ENCODE data around the gene TMEM115. TPM values are rescaled to one million over a fixed set of nuclear protein-coding genes. Genes with fewer than 3 reads are reported as not detected.

TMEM115 gene
- total and polyA plus RNA-seq, 2 of the 13 experiments (the other 11 are each of a cell fraction or from before 2014, with no cell fraction given): 22.1 to 30.7 TPM

DNA sequence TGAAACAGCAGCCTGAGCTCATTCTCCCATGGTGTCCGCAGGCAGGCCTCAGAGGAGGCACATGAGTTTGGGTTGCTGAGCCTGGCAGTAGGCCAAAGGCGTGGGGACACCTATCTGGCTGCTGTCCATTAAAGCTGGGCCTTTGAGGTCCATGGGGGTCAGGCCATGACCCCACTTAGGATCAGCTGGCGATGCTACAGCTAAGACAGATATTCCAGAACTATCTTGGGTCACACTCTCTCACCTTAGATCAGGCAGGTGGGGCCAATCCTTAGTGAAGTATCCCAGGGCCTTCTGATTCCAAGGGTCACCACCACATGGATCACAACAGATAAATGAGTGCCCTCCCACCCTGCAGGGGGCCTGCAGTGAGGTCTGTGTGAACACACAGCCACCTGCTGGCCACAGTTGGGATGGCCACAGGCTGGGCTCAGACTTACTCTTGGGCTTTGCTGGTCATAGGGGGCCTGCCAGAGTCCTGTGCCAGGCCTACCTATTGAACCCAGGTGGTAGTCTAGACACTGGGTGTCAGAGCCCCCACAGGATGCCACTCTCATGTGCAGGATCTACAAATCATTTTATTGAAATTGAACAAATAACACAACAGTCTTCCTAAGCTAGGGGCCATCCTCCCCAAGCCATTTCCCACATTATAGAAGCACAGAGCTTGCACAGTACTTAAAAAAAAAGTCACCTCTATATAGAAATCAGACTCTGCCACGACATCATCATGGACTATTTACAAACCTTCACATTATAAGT, 34.8 kb downstream of the TMEM115 start (continued):
- TF ChIP-seq EP300 (IDR thresholded peaks at IDR 0.05; ENCODE audit: low read depth in 2 of 2, low read length in 2 of 2): no peak
- 0 out of 2 replicates have a peak, but pooled peaks have one; percentile 25 for TF ChIP-seq EP300 (CRISPR knock-in tag; IDR thresholded peaks at IDR 0.05; ENCODE audit: borderline replicate concordance)
- TF ChIP-seq TMF1 (CRISPR knock-in tag; IDR thresholded peaks at IDR 0.05; ENCODE audit: low read depth): no peak
- TF ChIP-seq KDM4B (CRISPR knock-in tag; IDR thresholded peaks at IDR 0.05): no peak
- peak; percentile 45; the same call in 1 of the 2 replicates for TF ChIP-seq FOXA3 (CRISPR knock-in tag; IDR thresholded peaks at IDR 0.05)
- TF ChIP-seq ZNF430 (CRISPR knock-in tag; IDR thresholded peaks at IDR 0.05): no peak
- TF ChIP-seq MTF2 (CRISPR knock-in tag; IDR thresholded peaks at IDR 0.05; ENCODE audit: borderline replicate concordance): no peak
- TF ChIP-seq, protein P1, sequence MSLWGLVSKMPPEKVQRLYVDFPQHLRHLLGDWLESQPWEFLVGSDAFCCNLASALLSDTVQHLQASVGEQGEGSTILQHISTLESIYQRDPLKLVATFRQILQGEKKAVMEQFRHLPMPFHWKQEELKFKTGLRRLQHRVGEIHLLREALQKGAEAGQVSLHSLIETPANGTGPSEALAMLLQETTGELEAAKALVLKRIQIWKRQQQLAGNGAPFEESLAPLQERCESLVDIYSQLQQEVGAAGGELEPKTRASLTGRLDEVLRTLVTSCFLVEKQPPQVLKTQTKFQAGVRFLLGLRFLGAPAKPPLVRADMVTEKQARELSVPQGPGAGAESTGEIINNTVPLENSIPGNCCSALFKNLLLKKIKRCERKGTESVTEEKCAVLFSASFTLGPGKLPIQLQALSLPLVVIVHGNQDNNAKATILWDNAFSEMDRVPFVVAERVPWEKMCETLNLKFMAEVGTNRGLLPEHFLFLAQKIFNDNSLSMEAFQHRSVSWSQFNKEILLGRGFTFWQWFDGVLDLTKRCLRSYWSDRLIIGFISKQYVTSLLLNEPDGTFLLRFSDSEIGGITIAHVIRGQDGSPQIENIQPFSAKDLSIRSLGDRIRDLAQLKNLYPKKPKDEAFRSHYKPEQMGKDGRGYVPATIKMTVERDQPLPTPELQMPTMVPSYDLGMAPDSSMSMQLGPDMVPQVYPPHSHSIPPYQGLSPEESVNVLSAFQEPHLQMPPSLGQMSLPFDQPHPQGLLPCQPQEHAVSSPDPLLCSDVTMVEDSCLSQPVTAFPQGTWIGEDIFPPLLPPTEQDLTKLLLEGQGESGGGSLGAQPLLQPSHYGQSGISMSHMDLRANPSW (CRISPR knock-in tag; IDR thresholded peaks at IDR 0.05; ENCODE audit: borderline replicate concordance): no peak
- no peak for TF ChIP-seq ZNF432 (CRISPR knock-in tag; IDR thresholded peaks at IDR 0.05; ENCODE audit: borderline replicate concordance)
- no peak for TF ChIP-seq ZNF569 (CRISPR knock-in tag; IDR thresholded peaks at IDR 0.05; ENCODE audit: borderline replicate concordance)
- peak; percentile 64; the same call in 1 of the 2 replicates for TF ChIP-seq GATAD1 (CRISPR knock-in tag; IDR thresholded peaks at IDR 0.05)
- TF ChIP-seq, protein P2, sequence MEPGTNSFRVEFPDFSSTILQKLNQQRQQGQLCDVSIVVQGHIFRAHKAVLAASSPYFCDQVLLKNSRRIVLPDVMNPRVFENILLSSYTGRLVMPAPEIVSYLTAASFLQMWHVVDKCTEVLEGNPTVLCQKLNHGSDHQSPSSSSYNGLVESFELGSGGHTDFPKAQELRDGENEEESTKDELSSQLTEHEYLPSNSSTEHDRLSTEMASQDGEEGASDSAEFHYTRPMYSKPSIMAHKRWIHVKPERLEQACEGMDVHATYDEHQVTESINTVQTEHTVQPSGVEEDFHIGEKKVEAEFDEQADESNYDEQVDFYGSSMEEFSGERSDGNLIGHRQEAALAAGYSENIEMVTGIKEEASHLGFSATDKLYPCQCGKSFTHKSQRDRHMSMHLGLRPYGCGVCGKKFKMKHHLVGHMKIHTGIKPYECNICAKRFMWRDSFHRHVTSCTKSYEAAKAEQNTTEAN (CRISPR knock-in tag; conservative IDR thresholded peaks at IDR 0.05): no peak
- no peak for TF ChIP-seq ZNF496 (CRISPR knock-in tag; IDR thresholded peaks at IDR 0.05; ENCODE audit: insufficient replicate concordance)
- TF ChIP-seq RBFOX2 (IDR thresholded peaks at IDR 0.05; ENCODE audit: low read depth, low read length): no peak
- 0 out of 2 replicates have a peak, but pooled peaks have one; percentile 24 for TF ChIP-seq ZNF335 (CRISPR knock-in tag; IDR thresholded peaks at IDR 0.05)
- TF ChIP-seq MIER2 (CRISPR knock-in tag; IDR thresholded peaks at IDR 0.05): no peak
- no peak for TF ChIP-seq ZNF724P (CRISPR knock-in tag; IDR thresholded peaks at IDR 0.05; ENCODE audit: borderline replicate concordance)
- no peak for TF ChIP-seq ZBTB42 (CRISPR knock-in tag; IDR thresholded peaks at IDR 0.05)
- TF ChIP-seq PHF8 (CRISPR knock-in tag; IDR thresholded peaks at IDR 0.05): peak; percentile 33; the same call in 1 of the 2 replicates
- 0 out of 2 replicates have a peak, but pooled peaks have one; percentile 21 for TF ChIP-seq RARA (CRISPR knock-in tag; IDR thresholded peaks at IDR 0.05)
- no peak for TF ChIP-seq NBN (conservative IDR thresholded peaks at IDR 0.05)
- TF ChIP-seq ZNF17 (CRISPR knock-in tag; IDR thresholded peaks at IDR 0.05): no peak

Measured in HepG2 (cell line).